ENCODE measurements around the gene ITGA1. TPM values are rescaled to one million over a fixed set of nuclear protein-coding genes. Genes with fewer than 3 reads are reported as not detected.

ITGA1 gene
- total and polyA plus RNA-seq, 2 of the 8 experiments (the other 6 are each of a cell fraction or from before 2014, with no cell fraction given) = 2.3 to 9.0 TPM

- POLR2A ChIA-PET (ENCODE audit: partially characterized antibody) = no interaction called here
- H2BK120ac ChIP-seq (replicated peaks; ENCODE audit: low read depth, low read length) = no peak overlapping the region
- WGBS, 2 experiments (ENCODE audit: extremely low coverage in 1 of 2, insufficient coverage in 1 of 2, insufficient read length in 1 of 2, insufficient replicate concordance in 2 of 2, low coverage in 1 of 2, low lambda C conversion rate in 2 of 2, missing lambda C conversion rate in 1 of 2) = 94% methylated on average over 1 of the region's 1 CpG; no CpG with 5 or more reads in 1 of the 2 experiments
These were observed 8.9 kb upstream of the ITGA1 start for GRCh38 chr5:52778781-52779180.

More at GRCh38 chr5:52778781-52779180, 8.9 kb upstream of the ITGA1 start:
- TF ChIP-seq EP300 (IDR thresholded peaks at IDR 0.05; ENCODE audit: borderline replicate concordance in 1 of 2, low read depth in 2 of 2, low read length in 2 of 2) (no peak), BACH1 (IDR thresholded peaks at IDR 0.05; ENCODE audit: low read length) (no peak), RBBP5 (IDR thresholded peaks at IDR 0.05; ENCODE audit: borderline replicate concordance, low read depth, low read length) (no peak), TAF1 (IDR thresholded peaks at IDR 0.05; ENCODE audit: low read depth, low read length) (no peak), KDM5A (IDR thresholded peaks at IDR 0.05; ENCODE audit: low read length) (no peak), TEAD4 (IDR thresholded peaks at IDR 0.05; ENCODE audit: low read depth, low read length) (no peak), GTF2F1 (IDR thresholded peaks at IDR 0.05; ENCODE audit: borderline replicate concordance, low read depth, low read length) (no peak), CBX8 (IDR thresholded peaks at IDR 0.05; ENCODE audit: borderline replicate concordance, low read depth, low read length) (no peak)
- Histone ChIP-seq H3K14ac (ENCODE audit: insufficient read length) (no peak overlapping the region), H3K18ac (ENCODE audit: extremely low read depth, low read length) (no peak overlapping the region), H3K79me1 (ENCODE audit: low read depth, low read length) (no peaks in the 10 kb centered on the region), H3K4me2 (ENCODE audit: insufficient read depth in 1 of 2, low read depth in 2 of 2, low read length in 2 of 2) (no peak overlapping the region), H3K9me3 (ENCODE audit: insufficient read depth in 2 of 2, low read depth in 1 of 2, low read length in 1 of 2) (no peaks in the 10 kb centered on the region), H2BK12ac (ENCODE audit: low read depth, low read length) (no peak overlapping the region), H3K56ac (replicated peaks; ENCODE audit: insufficient read length, low read depth, low read length) (no peak overlapping the region), H3K4me3 (ENCODE audit: extremely low read depth in 1 of 4, insufficient read depth in 2 of 4, low read depth in 3 of 4, low read length in 4 of 4) (no peak overlapping the region), H2BK15ac (ENCODE audit: low read length) (no peak overlapping the region), H3K4ac (replicated peaks; ENCODE audit: insufficient read length, low read depth, low read length) (no peak overlapping the region), H4K5ac (ENCODE audit: insufficient read length, low read depth, low read length) (no peak overlapping the region), H2AK5ac (ENCODE audit: low read depth, low read length) (no peak overlapping the region), H4K8ac (ENCODE audit: extremely low read depth, insufficient read depth, low read length) (no peak overlapping the region), H2BK20ac (ENCODE audit: low read length) (no peak overlapping the region), H4K20me1 (replicated peaks in 1 of 2; ENCODE audit: control insufficient read depth in 1 of 2, insufficient read depth in 2 of 2, low read length in 2 of 2) (no peaks in the 10 kb centered on the region), H4K91ac (replicated peaks; ENCODE audit: insufficient read length, low read length) (no peak overlapping the region), H2AFZ (ENCODE audit: low read length) (no peak overlapping the region), H3K9ac (replicated peaks in 1 of 4; ENCODE audit: extremely low read depth in 1 of 4, low read depth in 3 of 4, low read length in 3 of 4) (no peak overlapping the region), H3K27ac (ENCODE audit: low read depth, low read length) (no peak overlapping the region), H3K79me2 (ENCODE audit: control insufficient read depth in 1 of 2, insufficient read depth in 2 of 2, low read length in 2 of 2) (no peaks in the 10 kb centered on the region), H3K23me2 (ENCODE audit: low read depth, low read length) (no peaks in the 10 kb centered on the region), H3K23ac (ENCODE audit: insufficient read length) (no peak overlapping the region), H3K27me3 (replicated peaks in 1 of 4; ENCODE audit: control insufficient read depth in 3 of 4, extremely low read depth in 1 of 4, insufficient read depth in 3 of 4, low read length in 3 of 4) (no peaks in the 10 kb centered on the region), H3K36me3 (ENCODE audit: control insufficient read depth in 2 of 4, insufficient read depth in 4 of 4, low read length in 3 of 4) (no peaks in the 10 kb centered on the region), H2BK5ac (ENCODE audit: low read depth, low read length) (no peak overlapping the region), H3K4me1 (replicated peaks in 1 of 4; ENCODE audit: control insufficient read depth in 3 of 4, insufficient read depth in 4 of 4, low read length in 3 of 4) (peaks cover 0 to 3% (median 0%) of the 10 kb centered on the region in 4 experiments; a peak in 1 of 7 replicates)
- CTCF ChIA-PET (ENCODE audit: partially characterized antibody) = interaction anchor here (1.1 kb wide), 1 partner anchor 27 kb away, joined by 3 read pairs; no protein-coding TSS in a partner anchor
- DNase-seq (ENCODE audit: low read depth in 1 of 2, low spot score in 2 of 2) (no peak), FAIRE-seq (no peak)
